ENCODE results near the gene PECR. TPM values are rescaled to one million over a fixed set of nuclear protein-coding genes. Genes with fewer than 3 reads are reported as not detected.
"Not testable (repeated sequence)": the region's sequence is repeated elsewhere in the genome, so short reads cannot be mapped to it uniquely, and the experiment has no call there.

PECR gene
- total RNA-seq, 1 donor from 2014 or later: 14.0 TPM

DNA sequence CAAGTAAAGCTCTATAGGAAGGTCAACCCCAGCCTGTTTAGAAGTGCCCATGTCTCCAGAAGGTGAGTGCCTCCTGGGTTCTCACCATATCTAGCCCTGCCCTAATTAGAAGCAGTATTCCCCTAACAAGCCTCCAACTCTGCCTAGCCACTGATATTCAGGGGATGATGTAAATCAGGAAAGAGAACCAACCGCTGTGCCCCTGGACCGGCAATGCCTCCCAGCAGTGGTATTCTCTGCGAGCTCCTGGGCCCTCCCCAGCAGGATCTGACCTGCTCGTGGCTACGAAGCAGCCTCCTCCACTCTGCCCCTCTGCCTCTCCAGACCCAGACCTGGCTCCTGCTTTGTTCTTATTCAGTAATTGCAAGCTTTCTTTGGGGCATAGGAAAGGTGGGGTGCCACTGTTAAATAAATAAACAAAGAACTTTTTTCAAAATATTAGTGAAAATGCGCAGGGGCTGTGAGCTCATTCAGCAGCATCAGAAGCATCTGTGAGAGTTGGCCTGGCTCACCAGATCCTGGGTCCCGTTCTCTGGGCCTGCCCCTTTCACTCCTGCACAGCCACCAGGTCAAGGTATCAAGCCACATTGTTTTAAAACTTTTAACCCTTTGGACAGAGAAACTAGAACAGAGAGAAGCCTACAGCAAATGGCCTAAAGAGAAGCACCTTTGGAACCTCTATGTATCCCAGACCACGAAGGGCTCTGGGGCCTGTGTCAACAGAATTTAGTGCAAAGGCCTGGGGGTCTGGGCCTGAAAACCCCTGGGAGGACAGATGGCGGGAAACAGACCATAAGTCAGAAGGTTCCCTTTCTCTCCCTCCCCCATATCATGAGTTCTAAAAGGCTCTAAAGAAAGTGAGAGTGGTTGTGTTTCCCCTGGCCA lies 80.2 kb downstream of the PECR start:
- no peaks in the 10 kb centered on the region for H3K9me3 Mint-ChIP-seq
- H3K4me3 Mint-ChIP-seq: no peak overlapping the region
- DNase-seq (ENCODE audit: low spot score): no peak
- H3K27me3 Mint-ChIP-seq (ENCODE audit: insufficient read depth): no peaks in the 10 kb centered on the region
- H3K4me1 Mint-ChIP-seq (ENCODE audit: low read depth): peaks cover 46% of the 10 kb centered on the region
- H3K36me3 Mint-ChIP-seq (ENCODE audit: low read depth): peaks cover 4% of the 10 kb centered on the region
- no peak overlapping the region for H3K27ac Mint-ChIP-seq
- intact Hi-C loops (cut with micrococcal nuclease): no loop called here

- Mint-ChIP-seq H3K27ac (no peak overlapping the region), H3K27me3 (ENCODE audit: insufficient read depth) (no peaks in the 10 kb centered on the region), H3K9me3 (no peaks in the 10 kb centered on the region), H3K4me1 (ENCODE audit: low read depth) (peaks cover 22% of the 10 kb centered on the region), H3K36me3 (ENCODE audit: low read depth) (peaks cover 9% of the 10 kb centered on the region), H3K4me3 (no peak overlapping the region)
- intact Hi-C loops (cut with micrococcal nuclease): no loop called here
- DNase-seq (ENCODE audit: low spot score): no peak
Observed at GRCh38 chr2:215998636-215999035, 83.0 kb downstream of the PECR start.

- Mint-ChIP-seq H3K36me3 (ENCODE audit: low read depth) (peaks cover 18% of the 10 kb centered on the region), H3K4me3 (no peak overlapping the region), H3K9me3 (peaks cover 4% of the 10 kb centered on the region), H3K27ac (no peak overlapping the region), H3K4me1 (ENCODE audit: low read depth) (peaks cover 9% of the 10 kb centered on the region), H3K27me3 (ENCODE audit: insufficient read depth) (no peaks in the 10 kb centered on the region)
- no peak for DNase-seq (ENCODE audit: low spot score)
- intact Hi-C loops (cut with micrococcal nuclease): no loop called here
Observed at GRCh38 chr2:215997219-215997618, 84.4 kb downstream of the PECR start.

GRCh38 chr2:215994911-215995310 lies 86.7 kb downstream of the PECR start:
- intact Hi-C loops (cut with micrococcal nuclease): no loop called here
- no peak overlapping the region for H3K27ac Mint-ChIP-seq
- H3K4me1 Mint-ChIP-seq (ENCODE audit: low read depth): peaks cover 8% of the 10 kb centered on the region
- peaks cover 22% of the 10 kb centered on the region for H3K9me3 Mint-ChIP-seq
- peaks cover 33% of the 10 kb centered on the region for H3K36me3 Mint-ChIP-seq (ENCODE audit: low read depth)
- no peaks in the 10 kb centered on the region for H3K27me3 Mint-ChIP-seq (ENCODE audit: insufficient read depth)
- DNase-seq (ENCODE audit: low spot score): no peak
- no peak overlapping the region for H3K4me3 Mint-ChIP-seq

- H3K4me1 Mint-ChIP-seq (ENCODE audit: low read depth); intact Hi-C loops (cut with micrococcal nuclease); H3K27me3 Mint-ChIP-seq (ENCODE audit: insufficient read depth); DNase-seq (ENCODE audit: low spot score); H3K27ac Mint-ChIP-seq; H3K4me3 Mint-ChIP-seq: not testable (repeated sequence)
- Mint-ChIP-seq H3K36me3 (ENCODE audit: low read depth) (peaks cover 43% of the 10 kb centered on the region), H3K9me3 (peaks cover 46% of the 10 kb centered on the region)
Observed at GRCh38 chr2:215988556-215989207, 92.9 kb downstream of the PECR start.

Other genes with a start within 250 kb of the PECR start
- 9.2 and 10.1 TPM in 2 replicates for gene MREG, start 68.3 kb downstream of the PECR start, total RNA-seq
- 0.93 and 2.2 TPM in 2 replicates for gene TMEM169, start 110 bp upstream of the PECR start, total RNA-seq
- gene XRCC5, start 27.5 kb upstream of the PECR start, total RNA-seq: 430 and 484 TPM in 2 replicates

All from activated T-helper 1 cell treated with anti-CD3 and anti-CD28 coated beads, Interleukin-12 subunit alpha, Interleukin-12 subunit beta, Interleukin-2, Interleukin-4 antibody, amounts not matched to agents 30 ng/mL and 10 ng/mL and 1 ng/mL, durations not matched to agents 14 hours and 24 hours and 36 hours (primary cell).